Inferior parietal cortex (tissue), 1 donor: ENCODE measurements around the gene CDKL4.
"Not testable (repeated sequence)": the region's sequence is repeated elsewhere in the genome, so short reads cannot be mapped to it uniquely, and the experiment has no call there.

Experiments
- DNase-seq: peaks from one replicate; pipeline ENCODE4 v3.0.0-alpha.2; 2016; ENCODE audit errors: extremely low spot score

Gene CDKL4

GRCh38 chr2:39179974-39180960 is 63.5 kb downstream of the CDKL4 start:
- no peak for DNase-seq

DNA sequence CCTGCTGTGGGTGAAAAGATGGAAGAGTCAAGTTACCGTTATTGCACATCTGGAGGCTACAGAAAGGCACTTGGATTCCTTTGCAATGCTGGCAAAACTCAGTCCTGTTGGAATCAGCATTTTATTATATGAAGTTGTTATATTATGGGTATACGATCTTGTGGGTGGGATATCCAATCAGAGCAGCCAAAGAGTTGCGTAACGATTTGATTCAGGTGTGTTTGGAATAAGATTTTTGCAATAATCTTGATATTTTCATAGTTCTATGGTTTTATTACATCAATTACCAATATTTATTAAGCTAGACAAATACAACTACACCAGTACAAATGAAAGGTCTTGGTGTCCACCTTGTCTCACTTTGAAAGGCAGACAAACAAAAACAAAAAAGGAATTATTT is 65.0 kb downstream of the CDKL4 start:
- DNase-seq, result no peak

DNA sequence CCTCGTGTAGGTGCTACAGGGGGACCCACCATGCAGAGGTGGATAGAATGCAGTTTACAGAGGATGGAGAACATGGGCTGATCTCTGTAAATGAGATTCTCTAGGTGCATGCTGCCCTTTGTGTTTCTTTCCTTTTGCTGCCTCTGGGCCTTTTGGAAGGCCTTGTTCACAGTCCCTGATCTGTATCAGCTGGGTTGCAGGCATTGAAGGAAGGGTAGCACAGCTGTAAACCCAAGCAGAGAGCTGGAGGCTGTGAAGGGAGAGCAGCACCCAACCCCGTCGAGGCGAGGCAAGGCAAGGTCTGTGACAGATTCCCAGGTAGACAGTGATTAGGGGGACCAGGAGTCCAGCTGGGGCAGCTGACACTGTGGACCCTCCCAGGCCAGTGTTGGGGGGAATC is 66.8 kb downstream of the CDKL4 start:
- DNase-seq, result no peak

DNA sequence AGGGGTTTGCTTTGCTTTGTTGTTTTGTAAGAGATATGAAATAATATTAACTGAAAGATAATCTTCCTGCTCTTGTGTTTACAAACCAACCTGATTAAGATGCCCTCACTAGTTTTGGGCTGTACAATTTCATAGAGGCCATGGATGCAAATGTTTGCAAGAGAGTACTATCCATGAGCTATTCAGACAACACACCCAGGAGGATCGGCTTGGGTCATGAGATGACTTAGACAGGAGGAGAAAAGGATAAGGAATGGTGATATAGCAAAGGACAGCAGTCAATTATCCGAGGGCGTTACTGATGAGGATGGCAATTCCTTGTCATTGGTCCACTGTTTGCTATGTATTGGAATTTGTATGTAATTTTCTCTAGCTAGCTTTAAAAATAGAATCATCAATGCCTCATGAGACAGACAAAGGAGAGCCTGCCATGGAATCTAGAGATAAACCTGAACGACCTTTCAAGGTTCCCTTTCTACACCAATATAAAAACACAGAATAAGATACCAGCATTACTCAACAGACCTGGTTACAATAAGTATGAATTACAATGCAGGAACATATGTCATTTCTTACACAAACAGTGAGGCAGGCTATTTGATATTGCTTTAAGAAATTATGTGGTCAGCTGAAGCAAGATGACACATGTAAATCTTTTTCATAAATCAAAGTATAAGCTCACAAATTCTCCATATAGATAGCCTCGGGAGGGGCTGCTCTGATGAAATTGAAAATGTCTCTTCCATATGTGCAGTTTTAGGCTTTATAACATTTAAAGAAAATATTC is 68.6 kb downstream of the CDKL4 start:
- no peak for DNase-seq

DNA sequence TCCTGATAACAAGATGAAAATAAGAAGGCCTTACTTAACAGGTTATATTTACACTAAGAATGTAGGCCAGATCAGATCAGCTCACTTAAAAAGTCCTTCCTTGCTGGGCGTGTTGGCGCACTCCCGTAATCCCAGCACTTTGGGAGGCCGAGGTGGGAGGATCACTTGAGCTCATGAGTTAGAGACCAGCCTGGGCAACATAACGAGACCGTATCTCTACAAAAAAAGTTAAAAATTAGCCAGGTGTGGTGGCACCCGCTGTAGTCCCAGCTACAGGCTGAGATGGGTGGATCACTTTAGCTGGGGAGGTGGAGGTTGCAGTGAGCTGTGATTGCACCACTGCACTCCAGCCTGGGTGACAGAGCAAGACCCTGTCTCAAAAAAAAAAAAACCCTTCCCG is 69.7 kb downstream of the CDKL4 start:
- no peak for DNase-seq

GRCh38 chr2:39172047-39172706 is 71.6 kb downstream of the CDKL4 start:
- not testable (repeated sequence) for DNase-seq

DNA sequence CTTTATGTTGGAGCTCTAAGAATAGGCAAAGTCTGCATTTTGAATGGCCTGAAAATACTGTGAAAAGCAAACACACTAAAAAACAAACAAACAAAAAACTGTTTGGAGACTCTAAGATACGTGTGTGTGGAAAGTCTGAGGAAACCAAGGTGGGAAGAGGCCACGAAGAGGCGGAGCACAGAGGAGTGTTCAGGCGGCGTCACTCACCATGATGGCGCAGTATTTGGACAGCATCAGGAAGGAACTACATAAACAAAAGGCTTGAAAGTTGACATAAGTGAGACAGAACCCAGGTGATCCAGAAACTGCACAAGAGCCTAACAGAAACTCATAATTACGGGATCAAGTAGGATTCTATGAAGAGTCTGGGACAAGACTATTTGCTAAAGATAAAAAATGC is 72.1 kb downstream of the CDKL4 start:
- DNase-seq, result no peak

DNA sequence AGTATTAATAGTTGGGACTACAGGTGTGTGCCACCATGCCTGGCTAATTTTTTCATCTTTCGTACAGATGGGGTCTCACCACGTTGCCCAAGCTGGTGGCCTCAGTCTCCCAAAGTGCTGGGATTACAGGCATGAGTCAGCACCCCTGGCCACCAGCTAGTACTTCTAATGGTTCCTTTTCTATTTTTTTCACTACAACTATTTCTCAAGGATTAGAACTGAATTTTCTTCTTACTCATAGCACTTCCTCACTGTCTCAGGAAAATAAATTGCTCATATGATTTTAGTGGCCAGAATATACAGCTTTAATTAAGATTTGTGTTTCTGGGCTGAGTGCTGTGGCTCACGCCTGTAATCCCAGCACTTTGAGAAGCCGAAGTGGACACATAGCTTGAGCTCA is 79.7 kb downstream of the CDKL4 start:
- DNase-seq, result no peak

- DNase-seq, result no peak
Measured at GRCh38 chr2:39160982-39161381, 82.8 kb downstream of the CDKL4 start.

DNA sequence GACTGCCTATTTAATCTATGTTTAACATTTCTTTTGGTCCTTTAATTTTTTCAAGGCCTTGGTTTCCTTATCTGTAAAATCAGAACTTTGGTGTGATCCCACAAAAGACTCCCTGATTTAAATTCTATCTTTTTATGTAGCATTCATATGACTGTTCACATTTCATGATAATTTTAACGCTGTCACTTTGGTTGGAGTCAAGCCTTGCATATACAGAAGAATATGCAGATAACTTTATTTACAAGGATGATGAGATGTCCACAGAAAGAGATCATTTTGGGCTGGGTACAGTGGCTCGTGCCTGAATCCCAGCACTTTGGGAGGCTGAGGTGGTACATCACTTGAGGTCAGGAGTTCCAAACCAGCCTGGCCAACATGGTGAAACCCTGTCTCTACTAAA is 84.5 kb downstream of the CDKL4 start:
- DNase-seq, result no peak

GRCh38 chr2:39158351-39158750 is 85.4 kb downstream of the CDKL4 start:
- DNase-seq, result no peak

DNA sequence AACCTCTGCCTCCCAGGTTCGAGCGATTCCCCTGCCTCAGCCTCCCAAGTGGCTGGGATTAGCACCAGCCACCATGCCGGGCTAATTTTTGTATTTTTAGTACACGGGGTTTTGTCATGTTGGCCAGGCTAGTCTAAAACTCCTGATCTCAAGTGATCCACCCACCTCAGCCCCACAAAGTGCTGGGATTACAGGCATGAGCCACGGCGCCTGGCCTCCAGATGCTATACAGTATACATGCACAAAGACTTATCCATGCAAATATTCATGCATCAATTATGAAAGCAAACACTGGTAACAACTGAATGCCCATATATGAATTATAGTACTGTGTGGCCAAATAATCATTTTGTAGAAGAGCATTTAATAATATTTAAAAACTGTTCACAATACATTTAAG is 86.9 kb downstream of the CDKL4 start:
- DNase-seq, result no peak

- no peak for DNase-seq
Measured at GRCh38 chr2:39156107-39156506, 87.7 kb downstream of the CDKL4 start.

- not testable (repeated sequence) for DNase-seq
Measured at GRCh38 chr2:39155573-39155972, 88.2 kb downstream of the CDKL4 start.

GRCh38 chr2:39154944-39155343 is 88.8 kb downstream of the CDKL4 start:
- DNase-seq, result no peak

- DNase-seq, result no peak
Measured at GRCh38 chr2:39153312-39153711, 90.5 kb downstream of the CDKL4 start.

- DNase-seq, result no peak
Measured at GRCh38 chr2:39152504-39152903, 91.3 kb downstream of the CDKL4 start.

DNA sequence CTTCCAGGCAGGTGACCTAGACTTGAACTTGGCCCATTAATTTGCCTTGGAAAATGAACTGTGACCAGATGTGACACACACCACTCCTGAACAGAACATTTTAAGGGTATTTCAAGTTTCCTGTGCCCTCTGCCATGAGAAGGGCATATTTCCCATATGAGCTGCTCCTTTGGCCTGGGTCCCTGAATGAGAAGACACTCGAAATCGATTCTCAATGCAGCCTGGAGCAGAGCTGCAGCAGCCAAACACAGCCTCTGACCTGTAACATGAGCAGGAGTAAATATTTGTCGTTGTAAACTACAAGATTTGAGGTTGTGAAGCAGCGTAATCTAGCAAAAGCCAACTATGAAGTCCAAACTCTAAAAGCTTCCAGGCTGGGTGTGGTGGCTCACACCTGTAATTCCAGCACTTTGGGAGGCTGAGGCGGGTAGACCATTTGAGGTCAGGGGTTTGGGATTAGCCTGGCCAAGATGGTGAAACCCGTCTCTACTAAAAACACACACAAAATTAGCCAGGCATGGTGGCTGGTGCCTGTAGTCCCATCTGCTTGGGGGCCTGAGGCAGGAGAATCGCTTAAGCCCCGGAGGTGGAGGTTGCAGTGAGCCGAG is 92.8 kb downstream of the CDKL4 start:
- DNase-seq, result no peak

DNA sequence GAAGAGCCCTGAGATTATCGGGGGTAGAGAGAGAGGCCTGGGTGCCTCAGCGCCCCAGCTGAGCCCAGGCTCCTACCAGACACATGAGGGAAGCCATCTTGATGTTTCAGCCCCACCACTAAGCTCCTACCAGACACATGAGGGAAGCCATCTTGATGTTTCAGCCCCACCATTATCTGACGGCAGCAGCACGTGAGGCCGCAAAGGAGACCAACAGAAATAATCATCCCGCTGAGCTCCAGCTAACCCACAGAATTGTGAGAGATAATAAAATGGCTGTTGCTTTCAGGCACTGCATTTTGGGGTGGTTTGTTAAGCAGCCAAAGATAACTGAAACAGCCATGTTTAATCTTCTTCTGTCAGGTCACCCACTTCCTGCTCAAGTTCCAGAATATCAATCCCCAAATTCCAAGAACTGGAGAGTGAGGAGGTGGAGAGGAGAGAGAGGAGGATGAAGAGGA is 93.6 kb downstream of the CDKL4 start:
- no peak for DNase-seq

- no peak for DNase-seq
Measured at GRCh38 chr2:39146630-39147029, 97.1 kb downstream of the CDKL4 start.

- no peak for DNase-seq
Measured at GRCh38 chr2:39145906-39146421, 97.8 kb downstream of the CDKL4 start.

GRCh38 chr2:39144416-39144815 is 99.4 kb downstream of the CDKL4 start:
- no peak for DNase-seq
